Erythroblast (primary cell): Measurements from ENCODE around the gene TRPM8.

Experiments
- DNase-seq, 2 experiments: peaks; one replicate each; lab custom pipeline; 2025; lab: John Stamatoyannopoulos, UW
- GATA1 ChIP-seq: IDR thresholded peaks from 2 replicates; pipeline ENCODE4 v1.6.1; 2011; ENCODE audit warnings: low read depth, mild to moderate bottlenecking, control low read depth, low read length, moderate library complexity
- POLR2A ChIP-seq: IDR thresholded peaks from 2 replicates; pipeline ENCODE4 v1.6.1; 2011; ENCODE audit warnings: mild to moderate bottlenecking, low read length

The TRPM8 gene

DNA sequence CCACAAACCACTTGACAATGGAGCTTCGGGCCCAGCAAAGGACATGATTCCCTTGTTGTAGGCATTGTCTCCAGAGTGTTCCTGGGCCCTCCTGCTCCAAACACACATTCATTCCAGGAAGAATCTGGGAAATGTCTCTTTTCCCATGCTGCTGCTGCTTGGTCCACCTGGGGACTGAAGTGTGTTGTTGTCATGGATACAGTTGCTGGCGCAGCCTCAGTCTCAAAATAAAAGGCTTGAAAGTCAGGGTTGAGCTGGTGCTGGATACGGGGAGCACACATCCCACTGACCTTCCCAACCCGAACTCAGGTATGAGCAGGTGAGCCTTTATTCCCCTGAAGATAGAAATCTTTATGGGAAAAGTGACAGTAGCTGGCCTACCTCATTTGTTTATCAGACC is 102.7 kb downstream of the TRPM8 start:
- TF ChIP-seq GATA1 (no peak), POLR2A (no peak)

DNA sequence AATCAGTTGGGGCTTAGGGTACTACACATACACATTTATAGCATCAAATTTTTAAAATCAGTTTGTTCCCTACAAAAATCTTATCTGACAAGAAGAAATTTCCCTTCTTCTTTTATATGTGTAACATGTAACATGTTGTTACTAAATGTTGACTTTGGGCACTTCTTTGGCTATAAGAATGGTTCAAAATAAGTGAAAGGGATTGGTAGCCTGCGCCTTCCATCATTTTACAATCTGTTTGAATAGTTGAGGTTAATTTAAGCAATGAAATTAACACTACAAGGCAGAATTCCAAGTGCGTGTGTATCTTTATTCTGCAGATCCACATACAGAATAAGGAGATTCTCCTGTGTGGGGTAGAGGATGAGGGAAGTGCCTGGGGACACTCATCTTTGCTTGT is 103.2 kb downstream of the TRPM8 start:
- TF ChIP-seq POLR2A (no peak), GATA1 (no peak)
- DNase-seq, result no peak

More for the DNA sequence above, 102.7 kb downstream of the TRPM8 start:
- DNase-seq, result no peak

DNA sequence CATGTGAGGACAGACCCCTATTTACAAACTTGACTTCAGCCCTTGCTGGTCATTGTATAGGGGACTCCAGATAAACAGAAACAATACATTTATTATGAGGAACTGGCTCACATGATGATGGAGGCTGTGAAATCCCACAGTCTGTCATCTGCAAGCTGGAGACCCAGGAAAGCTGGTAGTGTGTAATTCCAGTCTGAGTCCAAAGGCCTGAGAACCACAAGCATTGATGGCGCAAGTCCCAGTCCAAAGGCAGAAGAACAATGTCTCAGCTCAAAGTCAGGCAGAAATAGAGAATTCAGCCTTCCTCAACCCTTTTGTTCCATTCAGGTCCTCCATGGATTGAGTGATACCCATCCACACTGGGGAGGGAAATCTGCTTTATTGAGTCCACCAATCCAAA is 105.3 kb downstream of the TRPM8 start:
- DNase-seq, result no peak
- TF ChIP-seq POLR2A, result no peak
- TF ChIP-seq GATA1, result no peak

- no peak for TF ChIP-seq GATA1
- no peak for TF ChIP-seq POLR2A
These were observed 107.1 kb downstream of the TRPM8 start for GRCh38 chr2:234024304-234024703.

DNA sequence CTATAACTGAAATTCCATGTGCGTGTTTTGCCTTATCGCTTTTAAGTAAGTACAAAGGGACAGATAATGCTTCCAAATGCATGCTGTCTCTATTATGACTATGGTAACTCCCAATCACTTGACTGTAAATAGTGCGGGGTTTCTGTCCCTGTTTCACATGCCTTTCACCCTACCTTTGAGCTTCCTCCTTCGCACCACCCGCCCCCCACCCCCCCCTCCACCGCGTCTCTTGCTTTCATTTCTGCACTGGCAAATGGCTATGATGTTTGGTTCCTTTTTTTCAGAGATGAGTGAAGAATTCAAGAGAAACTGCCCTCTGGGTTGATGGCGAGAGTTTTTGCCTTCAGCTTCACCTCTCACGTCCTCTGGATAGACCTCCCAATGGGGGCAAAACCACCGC is 108.3 kb downstream of the TRPM8 start:
- no peak for TF ChIP-seq GATA1
- no peak for TF ChIP-seq POLR2A
- DNase-seq, result no peak

More at GRCh38 chr2:234024304-234024703, 107.1 kb downstream of the TRPM8 start:
- DNase-seq, result no peak

DNA sequence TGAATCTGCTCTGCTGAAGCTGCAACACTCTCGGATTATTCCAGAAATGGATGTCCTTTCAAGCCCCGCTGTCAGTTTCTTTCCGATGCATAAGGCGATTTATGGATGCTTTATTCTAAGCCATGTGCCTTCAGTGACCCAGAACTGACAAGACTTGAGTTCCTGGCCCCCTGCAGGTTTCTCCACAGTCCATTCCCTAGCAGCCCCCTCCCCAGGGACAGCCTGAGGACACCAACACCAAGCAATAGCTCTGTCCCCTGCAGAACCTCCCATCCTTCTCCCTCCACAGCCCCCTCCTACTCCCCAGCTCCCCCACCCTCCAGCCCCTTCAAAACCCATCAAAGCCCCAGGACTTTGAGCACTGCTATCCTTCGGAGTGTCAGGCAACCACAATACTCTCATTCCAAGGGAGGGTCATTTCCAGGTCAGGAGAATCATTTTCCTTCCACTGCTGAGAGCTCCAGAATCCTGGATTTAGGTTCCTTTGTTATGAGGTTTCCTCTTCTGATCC is 108.8 kb downstream of the TRPM8 start:
- DNase-seq, result no peak
- TF ChIP-seq POLR2A (no peak), GATA1 (no peak)

- TF ChIP-seq POLR2A (no peak), GATA1 (no peak)
- DNase-seq, result no peak
These were observed 109.6 kb downstream of the TRPM8 start for GRCh38 chr2:234026693-234027254.

GRCh38 chr2:234027641-234028040 is 110.5 kb downstream of the TRPM8 start:
- no peak for DNase-seq
- TF ChIP-seq GATA1 (no peak), POLR2A (no peak)

GRCh38 chr2:234029150-234029733 is 112.1 kb downstream of the TRPM8 start:
- TF ChIP-seq POLR2A (no peak), GATA1 (no peak)
- DNase-seq, result no peak

- no peak for DNase-seq
- TF ChIP-seq GATA1, result no peak
These were observed 114.0 kb downstream of the TRPM8 start for GRCh38 chr2:234031207-234031606.

DNA sequence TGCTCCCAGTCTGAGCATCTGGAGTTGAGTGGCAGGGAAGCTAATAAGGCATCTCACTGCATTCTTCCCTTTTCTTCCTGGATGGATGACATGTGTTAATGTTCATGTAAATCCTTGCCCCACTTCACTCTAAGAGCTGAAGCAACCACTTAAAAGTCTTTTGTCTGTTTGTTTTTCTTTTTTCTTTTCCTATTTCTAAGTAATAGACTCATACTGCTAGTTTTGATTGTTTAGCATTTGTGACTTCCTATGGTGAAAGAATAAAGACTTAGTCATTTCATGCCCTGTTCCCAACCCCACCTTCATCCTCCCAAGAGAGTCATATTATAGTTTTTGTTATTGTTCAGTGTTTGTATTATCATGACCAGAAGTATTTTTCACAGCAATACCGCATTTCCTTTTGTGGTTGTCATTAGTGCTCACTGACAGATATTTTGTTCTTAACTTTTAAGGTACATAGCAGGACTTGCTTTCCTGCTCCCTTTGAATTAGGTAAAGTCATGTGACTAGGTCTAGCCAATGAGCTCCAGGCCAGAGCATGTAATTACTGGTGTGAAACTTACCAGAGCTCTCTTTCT is 115.2 kb downstream of the TRPM8 start:
- no peak for TF ChIP-seq GATA1
- no peak for TF ChIP-seq POLR2A
- no peak for DNase-seq

DNA sequence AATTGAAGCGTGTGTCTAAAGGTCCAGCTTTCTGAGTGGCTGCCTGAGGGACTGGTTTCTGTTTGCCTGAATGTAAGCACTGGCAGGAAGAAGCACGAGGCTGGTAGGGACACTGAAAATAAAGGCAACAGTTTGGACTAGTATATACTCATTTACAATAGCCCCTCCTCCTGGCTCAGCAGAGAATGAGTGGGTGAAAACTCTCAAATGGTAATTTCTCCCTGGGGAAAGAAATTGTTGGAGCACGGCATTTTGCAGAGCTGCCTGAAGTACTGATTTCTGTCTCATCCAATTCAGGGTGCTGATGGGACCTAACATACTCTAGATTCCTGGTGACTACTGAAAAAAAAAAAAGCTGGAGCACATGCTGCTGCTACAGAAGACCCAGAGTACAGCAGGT is 116.0 kb downstream of the TRPM8 start:
- TF ChIP-seq GATA1, result no peak
- no peak for DNase-seq

DNA sequence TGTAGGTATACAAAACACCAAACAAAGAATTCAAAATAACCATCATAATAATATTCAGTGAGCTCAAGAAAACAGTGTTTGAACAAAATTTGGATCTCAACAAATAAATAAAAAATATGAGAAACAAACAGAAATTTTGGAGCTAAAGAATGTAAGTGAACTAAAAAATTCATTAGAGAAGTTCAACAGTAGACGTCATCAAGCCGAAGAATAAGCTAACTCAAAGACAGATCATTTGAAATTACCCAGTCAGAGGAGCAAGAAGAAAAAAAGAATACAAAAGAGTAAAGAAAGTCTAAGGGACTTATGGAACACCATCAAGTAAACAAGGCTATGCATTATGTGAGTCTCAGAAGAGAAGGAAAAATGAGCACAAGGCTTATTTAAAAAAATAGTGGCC is 116.7 kb downstream of the TRPM8 start:
- no peak for TF ChIP-seq GATA1
- no peak for TF ChIP-seq POLR2A
- no peak for DNase-seq

GRCh38 chr2:234038076-234038802 is 121.1 kb downstream of the TRPM8 start:
- no peak for TF ChIP-seq GATA1
- TF ChIP-seq POLR2A, result no peak
- DNase-seq, result no peak

DNA sequence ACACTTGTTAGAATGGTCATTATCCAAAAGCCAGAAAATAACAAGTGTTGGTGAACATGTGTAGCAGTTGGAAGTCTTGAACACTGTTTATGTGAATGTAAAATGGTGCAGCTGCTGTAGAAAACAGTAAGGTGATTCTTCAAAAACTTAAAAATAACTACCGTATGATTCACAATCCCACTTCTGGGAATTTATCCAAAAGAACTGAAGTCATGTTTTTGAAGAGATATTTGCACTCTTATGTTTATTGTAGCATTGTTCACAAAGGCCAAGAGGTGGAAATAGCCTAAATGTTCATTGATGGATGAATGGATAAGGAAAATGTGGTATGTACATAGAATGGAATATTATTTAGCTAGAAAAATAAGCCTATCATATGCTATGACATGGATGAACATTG is 127.0 kb downstream of the TRPM8 start:
- DNase-seq, result no peak
- no peak for TF ChIP-seq POLR2A
- TF ChIP-seq GATA1, result no peak
